NCI-H748 treated with DMSO at 0.1 percent for 48 hours (cell line): Measurements from ENCODE around the gene PTGES.
A peak's percentile ranks its signal among the peaks of the same experiment; 100 is the strongest.

Source experiments
- DNase-seq: peaks from one replicate; lab custom pipeline; 2025; lab: John Stamatoyannopoulos, UW

The PTGES gene

DNA sequence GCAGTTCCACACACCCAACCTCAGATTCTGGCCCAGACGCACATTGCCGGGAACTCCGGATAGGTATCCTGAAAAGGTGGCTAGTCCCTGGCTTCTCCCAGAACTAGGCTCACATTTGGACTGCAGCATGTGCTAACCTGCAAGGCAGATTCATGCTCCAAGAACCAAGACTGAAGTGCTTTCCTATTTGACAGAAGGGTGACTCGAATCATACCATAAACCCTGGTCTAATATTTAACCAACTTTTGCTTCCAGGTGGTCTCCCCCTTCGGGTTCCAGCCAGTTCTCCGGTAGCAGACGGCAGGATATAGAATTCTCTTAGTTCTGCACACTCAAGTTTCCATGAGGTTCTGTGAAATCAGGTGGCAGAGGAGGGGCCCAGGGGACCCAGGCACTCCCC lies 7.6 kb downstream of the PTGES start:
- DNase-seq, result no peak

DNA sequence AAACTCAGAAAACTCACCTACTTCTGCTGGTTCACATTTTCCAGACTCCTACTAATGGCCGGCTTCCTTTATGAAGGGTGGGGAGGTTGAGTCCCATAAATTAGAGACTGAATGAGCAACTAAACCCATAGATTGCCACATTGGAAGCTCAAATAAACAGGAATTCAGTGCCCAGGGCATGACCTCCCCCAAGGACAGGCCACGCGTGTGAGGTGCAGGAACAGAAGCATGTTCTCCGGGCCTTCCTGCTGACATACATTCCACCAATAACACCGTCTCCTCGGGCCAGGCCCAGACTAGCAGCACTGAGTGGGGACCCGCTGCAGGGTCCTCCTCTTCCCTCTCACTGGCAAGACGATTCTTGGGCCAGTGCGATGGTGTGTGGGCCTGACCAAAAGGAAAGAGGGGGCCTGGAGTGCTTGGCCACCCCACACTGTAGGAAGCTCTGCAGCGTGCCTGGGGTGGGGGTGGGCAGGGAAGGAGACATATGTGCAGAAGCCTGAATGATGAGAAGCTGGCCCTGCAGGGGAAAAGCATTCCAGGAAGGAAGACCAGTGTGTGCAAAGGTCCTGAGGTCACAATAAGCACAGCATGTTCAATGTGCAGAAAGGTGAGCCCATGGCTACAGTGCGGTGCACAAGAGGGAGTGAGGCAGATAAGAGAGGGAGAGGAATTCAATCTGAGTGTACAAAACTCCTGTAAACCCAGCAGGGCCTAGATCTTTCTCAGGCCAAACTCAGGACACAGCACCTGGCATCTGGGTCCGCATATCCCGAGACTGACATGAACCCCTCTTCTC lies 12.0 kb downstream of the PTGES start:
- no peak for DNase-seq

DNA sequence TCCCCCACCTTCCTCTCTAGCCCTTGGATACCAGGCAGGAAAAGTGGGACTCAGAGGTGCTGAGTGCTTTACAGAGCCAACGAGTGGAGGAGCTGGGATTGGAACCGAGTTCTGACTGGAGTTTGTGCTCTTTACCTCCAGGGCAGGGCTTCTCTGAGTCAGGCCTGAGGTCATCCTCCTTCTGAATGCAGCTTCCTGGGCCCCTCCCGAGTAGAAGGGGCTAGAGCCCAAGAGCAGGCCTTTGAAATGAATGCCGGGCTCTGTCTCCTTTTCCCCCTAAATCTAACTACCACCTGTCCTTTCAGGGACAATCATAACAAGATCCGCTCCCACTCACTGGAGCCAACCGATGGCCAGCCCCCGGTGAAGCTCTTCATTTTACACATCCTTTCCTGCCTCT lies 12.7 kb downstream of the PTGES start:
- no peak for DNase-seq

DNA sequence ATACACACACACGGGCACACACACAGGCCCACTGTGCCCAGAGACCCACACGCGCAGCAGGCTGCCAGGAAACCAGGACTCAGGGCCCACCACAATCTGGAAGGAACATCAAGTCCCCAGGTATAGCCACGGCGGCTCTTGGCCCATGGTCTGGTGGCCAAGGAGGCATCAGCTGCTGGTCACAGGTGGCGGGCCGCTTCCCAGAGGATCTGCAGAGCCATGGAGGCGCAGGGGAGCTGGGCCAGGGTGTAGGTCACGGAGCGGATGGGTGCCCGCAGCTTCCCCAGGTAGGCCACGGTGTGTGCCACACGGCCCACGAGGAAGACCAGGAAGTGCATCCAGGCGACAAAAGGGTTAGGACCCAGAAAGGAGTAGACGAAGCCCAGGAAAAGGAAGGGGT lies 13.4 kb downstream of the PTGES start:
- DNase-seq, result no peak

DNA sequence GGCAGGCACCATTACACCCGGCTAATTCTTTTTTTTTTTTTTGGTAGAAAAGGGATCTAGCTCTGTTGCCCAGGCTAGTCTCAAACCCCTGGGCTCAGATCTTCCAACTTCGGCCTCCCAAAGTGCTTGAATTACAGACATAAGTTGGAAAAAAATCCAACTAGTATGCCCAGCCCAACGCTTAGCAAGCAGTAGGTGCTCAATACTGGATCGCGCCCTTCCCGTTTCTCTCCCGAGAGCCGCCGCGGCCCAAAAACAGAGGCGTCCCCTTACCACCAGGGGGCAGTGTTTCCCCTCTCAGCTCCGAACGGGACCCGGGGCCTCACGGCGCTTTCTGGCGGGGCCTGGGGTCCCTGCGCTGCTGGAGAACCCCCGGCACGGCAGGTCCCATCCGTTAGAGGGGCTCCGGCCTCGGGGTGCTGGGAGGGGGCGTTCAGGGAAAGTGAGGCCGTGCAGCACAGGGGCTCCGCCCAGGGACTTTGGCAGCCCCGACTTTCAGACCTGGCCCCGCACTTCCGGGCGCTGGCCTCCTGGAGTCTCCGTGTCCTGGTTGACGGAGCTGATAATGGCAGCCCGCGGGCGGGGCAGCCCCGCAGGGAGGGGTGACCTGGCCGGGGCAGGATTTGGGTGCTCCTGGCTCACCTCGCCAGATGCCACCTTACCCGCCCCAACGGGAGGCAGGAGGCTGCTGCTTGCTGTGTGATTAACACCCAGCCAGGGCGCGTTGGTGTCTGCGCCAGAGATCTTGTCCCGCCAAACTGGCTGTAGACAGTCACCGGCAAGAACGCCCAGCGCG lies 15.2 kb downstream of the PTGES start:
- DNase-seq, result peak; percentile 71

DNA sequence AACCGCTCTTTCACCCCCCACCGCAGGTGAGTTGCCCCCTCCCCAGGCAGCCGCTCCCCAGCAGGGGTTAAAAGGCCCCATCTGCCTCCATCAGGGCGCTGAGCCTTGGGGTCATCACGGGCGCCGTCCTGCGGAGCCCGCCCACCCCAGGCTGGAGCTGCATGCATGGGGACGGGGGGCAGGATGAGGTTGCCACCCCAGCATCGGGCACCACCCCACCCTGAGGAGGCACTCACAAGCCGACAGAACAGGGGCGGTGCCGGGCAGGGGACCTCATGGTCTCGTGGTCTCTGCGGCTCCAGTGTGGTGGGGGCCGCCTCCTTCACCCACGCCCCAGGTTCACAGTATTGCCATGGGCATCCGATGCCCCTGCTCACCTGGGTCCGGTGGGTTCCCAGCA lies 16.5 kb downstream of the PTGES start:
- no peak for DNase-seq

DNA sequence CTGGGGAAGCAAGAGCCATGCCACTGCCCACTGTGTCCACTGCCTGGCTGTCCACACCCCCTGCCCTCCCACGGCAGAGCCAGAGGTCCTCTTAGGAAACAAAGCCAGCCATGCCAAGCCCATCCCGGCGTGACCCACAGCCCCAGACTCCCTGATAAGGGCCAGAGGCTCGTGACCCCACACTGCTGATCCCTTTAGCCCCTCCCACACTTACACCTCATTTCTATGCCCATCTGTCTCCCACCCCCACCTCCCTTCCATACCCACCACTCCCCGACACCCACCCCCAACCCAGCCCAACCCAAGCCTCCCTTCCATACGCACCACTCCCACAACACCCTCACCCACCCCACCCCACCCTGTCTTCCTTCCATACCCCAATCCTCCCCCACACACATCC lies 17.3 kb downstream of the PTGES start:
- DNase-seq, result no peak

DNA sequence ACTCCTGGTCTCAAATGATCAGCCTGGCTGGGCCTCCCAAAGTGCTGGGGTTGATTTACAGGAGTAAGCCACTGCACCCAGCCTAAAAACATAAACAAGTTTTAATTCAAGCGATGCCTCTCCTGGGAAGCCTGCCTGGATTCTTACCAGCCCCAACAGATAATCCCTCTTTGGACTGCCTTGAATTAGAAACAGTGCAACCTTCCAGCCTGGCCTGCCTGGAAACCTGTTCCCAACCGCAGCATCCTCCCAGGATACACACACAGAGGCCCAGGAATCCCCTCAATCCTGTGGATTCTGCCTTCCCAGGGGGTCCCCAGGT lies 19.2 kb downstream of the PTGES start:
- DNase-seq, result no peak

DNA sequence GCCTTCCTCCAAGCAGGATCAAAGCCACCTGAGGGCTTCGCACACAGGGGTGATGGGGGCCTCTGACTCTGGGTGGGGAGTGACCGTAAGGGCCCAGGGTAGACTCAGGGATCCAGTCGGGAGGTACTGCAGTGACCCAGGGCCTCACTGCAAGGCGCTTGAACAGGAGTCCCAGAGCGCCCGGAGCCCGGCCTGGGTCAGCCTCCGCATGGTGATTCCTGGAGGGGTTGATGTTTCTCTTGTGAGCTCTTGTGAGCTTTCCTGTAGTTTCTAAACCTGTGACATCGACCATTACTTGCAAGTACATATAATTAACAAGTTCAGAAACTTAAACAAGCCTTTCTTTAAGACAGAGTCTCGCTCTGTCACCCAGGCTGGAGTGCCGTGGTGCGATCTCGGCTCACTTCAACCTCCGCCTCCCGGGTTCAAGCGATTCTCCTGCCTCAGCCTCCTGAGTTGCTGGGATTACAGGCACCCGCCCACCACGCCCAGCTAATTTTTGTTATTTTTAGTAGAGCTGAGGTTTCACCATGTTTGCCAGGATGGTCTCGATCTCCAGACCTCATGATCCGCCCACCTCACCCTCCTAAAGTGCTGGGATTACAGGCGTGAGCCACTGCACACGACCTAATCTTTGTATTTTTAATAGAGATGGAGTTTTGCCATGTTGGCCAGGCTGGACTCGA lies 19.8 kb downstream of the PTGES start:
- DNase-seq, result no peak

DNA sequence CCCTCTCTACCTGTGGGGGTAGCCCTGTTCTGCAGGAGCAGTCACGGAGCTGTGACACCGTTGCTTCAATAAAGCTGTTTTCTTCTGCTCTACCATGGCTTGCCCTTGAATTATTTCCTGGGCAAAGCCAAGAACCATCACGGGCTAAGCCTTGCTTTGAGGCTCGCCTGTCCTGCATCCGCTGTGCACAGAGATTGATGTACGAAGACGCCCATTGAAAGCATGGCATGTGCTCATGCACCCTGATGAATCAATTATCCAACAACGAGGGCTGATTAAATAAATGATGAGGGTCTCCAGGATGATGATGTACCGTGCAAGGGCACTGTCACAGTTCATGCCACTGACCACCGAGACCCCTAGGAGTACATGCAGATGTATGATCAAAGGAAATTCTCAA lies 20.7 kb downstream of the PTGES start:
- DNase-seq, result no peak

DNA sequence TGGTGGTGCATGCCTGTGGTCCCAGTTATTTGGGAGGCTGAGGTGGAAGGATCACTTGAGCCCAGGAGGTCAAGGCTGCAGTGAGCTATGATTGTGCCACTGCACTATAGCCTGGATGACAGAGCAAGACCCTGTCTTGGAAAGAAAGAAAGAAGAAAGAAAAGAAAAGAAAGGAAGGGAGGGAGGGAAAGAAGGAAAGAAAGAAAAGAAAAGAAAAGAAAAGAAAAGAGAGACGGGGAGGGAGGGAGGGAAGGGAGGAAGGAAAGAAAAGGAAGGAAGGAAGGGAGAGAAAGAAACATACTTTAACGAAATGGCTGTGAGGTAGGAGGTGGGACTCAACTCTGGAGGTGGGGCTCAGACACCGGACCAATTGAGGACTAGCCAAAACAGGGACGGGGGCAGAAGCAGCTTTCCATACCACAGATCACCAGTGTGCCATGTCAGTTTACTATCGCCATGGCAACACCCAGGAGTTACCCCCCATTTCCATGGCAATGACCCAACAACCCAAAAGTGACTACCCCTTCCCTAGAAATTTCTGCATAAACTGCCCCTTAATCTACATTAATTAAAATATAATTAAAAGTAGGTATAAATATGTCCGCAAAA lies 21.3 kb downstream of the PTGES start:
- no peak for DNase-seq

DNA sequence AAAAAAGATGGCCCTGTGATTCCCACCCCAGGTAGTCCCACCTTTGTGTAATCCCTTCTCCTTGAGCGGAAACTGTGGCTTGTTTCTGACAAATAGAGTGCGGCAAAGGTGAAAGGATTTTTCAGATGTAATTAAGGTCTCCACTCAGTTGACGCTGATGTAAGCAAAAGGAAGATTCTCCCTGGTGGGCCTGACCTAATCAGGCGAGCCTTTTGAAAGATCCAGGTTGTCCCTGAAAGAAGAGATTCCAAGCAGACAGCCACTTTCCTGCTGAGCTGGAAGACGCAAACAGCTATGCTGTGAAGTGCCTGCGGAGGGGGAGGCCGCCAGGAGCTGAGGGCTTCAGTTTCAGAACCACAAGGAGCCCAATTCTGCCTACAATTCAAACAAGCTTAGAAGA lies 24.1 kb downstream of the PTGES start:
- DNase-seq, result no peak

DNA sequence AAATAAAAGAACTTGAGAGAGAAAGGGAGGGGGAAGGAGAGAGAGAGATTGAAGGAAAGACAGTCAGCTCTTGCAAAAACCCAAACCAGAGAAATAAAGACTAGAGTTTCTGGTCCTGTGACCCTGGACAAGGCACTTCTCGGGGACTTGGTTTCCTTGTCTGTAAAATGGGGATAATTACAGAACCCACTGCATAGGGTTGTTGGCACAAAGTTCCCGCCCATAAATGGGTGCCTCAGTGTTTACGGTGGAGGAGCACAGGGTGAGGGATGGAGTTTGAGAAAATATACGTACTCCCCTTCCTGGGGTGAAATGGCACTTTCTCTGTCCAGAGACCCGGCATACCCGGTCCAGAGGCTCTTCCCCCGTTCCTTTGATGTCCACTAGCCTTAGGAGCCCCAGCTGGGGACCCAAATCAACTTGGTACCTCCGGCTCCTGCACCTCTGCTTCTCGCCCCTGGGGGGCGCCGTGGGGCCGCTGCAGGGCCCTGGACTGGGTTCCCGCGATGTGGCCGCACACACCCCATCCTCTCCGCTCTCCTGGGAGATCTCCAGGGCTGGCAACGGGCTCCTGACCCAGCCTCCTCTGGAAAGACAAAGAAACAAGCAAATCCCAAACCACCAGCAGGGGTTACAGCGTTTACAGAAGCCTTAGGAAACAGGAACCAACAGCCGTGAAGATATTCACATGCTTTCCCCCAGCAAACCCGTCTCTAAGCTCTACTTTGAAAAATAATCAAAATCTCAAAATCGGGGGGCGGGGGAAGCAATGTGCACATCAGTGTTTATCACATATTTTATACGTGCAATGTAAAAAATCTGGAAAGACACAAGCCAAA lies 26.3 kb downstream of the PTGES start:
- DNase-seq, result peak; percentile 58

DNA sequence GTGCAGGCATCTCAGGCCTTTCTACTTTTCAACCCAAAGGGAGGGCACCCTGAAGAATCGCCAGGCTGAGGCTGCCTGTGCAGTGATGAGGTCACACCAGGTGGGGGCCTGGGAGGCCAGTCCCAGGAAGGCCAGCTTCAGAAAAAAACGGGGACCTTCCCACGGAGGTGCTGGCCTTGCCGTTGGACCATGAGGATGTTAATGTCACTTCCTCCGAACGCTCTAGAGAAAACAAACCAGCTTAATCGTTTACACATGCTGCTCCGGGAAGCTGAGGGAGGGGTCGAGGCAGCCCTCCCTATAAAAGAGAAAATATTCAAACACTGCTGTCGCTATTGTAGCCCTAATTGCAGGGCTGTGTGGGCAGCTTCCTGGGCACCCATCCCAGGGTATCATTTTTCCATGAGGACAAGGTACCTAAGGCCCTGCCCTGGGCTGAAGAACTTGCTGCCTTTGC lies 27.0 kb downstream of the PTGES start:
- no peak for DNase-seq

DNA sequence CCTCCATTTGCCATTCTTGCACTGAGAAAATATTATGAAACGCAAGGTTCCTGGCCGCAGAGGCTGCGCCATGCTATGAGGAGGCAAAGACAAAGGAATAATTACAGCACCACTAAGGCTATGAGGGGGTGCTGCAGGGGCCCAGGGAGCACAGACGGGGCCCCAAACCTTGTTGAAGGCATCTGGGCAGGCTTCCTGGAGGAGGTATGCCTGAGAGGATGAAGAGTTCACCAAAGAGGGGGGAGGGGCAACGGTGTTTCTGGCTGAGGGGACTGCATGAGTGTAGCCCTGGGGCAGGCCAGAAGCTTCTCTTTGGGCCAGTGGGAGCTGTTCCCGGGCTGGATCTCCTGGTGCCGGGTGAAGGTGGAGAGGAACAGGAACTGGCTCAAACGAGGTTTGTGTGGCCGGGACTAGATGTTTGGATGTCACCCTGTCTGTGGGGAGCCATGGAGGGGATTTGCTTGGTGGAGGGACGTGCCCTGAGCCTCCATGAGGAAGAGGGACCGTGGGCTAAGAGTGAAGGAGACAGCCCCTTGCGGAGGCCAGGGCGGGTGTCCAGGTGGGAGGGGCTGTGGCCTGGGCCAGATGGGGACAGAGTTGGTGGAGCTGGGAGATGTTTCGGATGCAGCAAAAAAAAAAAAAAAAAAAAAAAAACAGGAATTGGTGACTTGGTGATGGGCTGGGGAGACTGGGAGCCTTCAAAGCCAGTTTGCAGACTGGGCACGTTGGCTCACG lies 28.2 kb downstream of the PTGES start:
- DNase-seq, result no peak

DNA sequence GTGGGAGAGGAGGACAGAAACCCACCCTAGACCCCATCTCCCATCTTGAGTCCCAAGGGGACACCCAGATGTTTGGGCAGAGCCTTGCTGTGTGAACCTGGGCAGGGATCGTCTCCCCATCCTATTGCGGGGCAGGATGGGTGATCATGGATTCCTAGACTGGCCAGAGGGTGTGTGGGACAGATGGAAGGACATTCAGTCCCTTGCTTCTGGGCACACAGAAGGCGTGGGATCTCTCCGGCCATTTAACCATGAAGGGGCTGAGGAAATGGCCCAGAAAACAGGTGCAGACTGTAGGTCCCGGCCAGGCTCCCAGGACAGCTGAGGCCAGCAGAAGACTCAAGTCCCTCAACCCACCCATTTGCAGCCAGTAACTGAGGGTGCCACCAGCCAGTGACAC lies 29.9 kb downstream of the PTGES start:
- DNase-seq, result no peak

DNA sequence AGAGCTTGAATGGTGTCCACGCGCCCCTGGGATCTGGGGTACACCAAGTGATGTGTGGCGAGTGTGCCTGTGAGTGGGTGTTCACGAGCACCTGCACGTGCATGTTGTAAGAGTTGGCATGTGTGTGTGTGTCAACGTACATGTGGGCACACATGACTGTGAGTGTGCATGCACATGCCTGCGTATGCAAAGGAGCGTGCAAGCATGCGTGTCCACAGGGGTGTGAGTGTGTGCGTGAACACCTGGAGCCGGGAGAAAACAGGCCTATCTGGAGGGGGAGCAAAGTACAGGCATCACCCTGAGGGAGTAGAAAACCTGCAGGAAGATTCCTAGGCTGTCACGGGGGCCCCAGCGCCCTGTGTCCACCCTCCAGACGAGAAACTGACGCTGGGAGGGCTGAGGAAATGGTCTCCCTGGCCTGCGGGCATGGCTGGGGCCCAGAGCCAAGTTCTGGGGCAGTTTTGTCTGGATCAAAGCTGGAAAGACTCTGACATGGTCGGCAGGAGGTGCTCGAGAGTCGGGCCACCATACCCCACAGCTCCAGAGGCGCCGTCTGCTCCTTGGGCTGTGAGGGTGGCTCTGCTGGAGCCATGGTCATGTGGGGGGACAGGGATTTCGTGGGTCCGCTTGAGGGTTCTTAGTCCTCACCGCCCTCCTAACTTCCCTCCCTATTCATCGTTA lies 31.8 kb downstream of the PTGES start:
- DNase-seq, result no peak

DNA sequence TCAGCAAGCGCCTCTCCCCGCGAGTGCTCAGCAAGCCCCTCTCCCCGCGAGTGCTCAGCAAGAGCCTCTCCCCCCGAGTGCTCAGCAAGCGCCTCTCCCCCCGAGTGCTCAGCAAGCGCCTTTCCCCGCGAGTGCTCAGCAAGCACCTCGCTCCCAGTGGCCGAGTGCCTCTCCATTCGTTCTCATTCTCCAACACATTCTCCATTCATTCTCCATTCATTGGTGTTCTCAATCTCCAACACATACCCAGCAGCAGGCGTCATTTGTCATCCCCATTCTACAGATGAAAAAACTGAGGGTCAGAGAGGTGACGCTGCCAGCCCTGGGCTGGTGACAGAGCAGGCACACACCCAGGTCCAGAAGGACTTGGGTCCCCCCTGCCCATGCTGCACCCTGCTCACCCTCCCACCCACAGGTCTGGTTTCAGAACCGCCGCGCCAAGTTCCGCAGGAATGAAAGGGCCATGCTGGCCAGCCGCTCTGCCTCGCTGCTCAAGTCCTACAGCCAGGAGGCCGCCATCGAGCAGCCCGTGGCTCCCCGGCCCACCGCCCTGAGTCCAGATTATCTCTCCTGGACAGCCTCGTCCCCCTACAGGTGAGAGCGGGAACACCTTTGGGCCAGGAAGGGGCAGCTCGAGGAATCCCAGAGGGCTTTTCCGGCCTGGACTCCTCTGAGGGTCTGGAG lies 32.5 kb downstream of the PTGES start:
- no peak for DNase-seq

DNA sequence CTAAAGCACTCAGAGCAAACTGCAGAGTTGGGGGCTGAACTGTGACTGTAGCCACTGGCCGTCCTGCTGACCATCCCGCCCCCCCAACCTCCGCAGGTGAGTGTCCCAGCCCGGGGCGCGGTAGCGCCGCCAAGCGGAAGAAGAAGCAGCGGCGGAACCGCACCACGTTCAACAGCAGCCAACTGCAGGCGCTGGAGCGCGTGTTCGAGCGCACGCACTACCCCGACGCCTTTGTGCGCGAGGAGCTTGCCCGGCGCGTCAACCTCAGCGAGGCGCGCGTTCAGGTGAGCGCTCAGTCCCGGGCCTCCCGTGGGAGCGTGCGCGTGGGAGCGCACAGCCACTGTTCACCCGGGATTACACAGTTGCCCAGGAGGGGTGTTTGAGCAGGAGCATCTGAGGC lies 33.7 kb downstream of the PTGES start:
- DNase-seq, result no peak

DNA sequence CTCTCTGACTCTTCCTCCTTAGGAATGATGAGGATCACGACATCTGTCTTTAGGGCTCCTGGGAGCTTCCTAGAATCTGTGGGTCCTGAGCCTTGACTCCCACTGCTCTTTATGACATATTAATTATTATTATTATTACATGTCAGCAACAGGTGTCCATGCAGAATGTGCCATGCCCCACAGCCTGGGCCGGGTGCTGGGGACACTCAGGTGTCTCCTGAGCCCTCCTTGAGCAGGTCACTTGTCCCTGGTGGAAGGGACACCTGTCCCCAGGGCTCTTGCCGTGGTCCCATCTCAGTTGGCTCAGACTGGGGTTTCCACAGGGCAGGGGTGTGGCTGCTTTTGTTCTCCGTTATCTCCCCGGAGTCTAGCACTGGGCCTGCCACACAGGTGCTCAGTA lies 34.2 kb downstream of the PTGES start:
- DNase-seq, result no peak
